NCI-H2029 (cell line): ENCODE results near the gene RBM34.
"Not testable (repeated sequence)": the region's sequence is repeated elsewhere in the genome, so short reads cannot be mapped to it uniquely, and the experiment has no call there.

Experiments
- DNase-seq: peaks from one replicate; lab custom pipeline; 2025; lab: John Stamatoyannopoulos, UW

The RBM34 gene

DNA sequence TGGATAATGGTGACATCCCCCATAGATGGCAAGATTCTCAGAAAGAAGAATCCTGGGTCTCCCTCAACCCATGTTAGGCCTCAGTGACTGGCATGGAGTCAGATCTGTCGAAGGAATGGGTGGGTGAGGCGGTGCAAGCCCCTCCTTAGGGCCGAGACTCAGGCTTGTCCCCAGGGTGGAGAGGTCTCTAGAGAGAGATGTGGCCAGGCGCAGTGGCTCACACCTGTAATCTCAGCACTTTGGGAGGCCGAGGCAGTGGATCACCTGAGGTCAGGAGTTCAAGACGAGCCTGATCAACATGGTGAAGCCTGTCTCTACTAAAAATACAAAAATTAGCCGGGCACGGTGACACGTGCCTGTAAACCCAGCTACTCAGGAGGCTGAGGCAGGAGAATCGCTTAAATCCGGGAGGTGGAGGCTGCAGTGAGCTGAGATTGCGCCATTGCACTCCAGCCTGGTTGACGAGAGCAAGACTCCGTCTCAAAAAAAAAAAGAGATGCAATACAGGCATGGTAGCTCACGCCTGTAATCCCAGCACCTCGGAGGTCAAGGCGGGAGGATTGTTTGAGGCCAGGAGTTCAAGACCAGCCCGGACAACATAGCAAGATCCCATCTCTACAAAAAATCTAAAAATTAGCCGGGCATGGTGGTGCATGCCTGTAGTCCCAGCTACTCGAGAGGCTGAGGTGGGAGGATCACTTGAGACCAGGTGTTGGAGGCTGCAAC, 69.6 kb downstream of the RBM34 start:
- DNase-seq, result not testable (repeated sequence)

DNA sequence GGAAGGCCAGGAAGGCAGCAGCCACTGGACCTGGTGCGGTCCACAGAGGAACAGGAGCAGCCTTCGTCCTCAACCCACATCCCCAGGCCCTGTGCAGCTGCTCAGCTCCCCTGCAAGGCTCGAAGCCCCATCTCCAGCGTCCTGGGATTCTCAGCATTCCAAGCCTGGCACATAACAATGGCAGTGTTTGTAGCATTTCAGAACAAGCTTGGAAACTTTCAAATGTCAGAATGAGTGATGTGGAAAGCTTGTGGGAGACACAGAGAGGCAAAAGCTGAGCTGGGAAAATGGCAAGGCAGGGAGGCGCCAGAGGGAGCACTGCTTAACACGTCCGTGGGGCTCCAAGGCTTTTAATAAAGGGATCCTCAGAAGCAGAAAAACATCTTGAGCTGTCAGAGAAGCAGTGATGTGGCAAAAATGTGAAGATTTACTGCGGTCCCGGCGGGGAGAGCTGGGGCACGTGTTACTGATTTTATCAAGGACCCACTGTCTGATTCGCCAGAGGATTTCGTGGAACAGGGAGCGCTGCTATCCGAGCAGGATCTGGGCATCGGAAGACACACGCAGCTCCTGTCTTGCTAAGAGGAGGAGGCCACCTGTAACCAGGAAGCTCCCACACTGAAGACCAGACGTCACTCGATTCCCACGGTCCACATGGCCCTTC, 70.5 kb downstream of the RBM34 start:
- DNase-seq, result no peak

DNA sequence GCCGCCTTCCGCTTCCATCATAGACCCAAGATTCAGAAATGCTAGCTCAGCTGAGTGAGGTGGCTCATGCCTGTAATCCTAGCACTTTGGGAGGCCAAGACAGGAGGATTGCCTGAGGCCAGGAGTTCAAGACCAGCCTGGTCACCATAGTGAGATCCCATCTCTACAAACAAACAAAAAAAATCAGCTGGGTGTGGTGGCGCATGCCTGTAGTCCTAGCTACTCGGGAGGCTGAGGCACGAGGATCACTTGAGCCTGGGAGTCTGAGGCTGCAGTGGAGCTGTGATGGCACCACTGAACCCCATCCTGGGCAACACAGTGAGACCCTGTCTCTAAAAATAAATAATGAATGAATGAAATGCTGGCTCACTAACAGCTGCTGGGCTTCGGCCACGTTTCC, 72.1 kb downstream of the RBM34 start:
- no peak for DNase-seq

DNA sequence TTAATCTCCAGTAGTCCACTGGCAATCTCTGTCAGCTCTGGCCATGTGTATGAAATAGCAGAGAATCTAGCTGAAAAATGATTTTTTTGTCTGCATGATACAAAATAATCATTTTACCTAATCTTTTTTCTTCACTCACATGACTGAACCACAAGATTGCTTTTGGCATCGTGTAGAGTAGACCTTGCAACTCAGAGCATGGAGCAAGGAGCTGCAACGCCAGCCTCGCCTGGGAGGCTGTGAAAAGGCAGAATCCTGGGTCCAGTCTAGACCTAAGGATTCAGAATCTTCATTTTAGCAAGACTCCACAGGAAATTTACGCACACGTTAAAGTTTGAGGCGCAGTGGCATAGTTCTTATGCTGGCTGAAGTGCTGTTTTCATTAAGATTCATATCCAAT, 72.6 kb downstream of the RBM34 start:
- no peak for DNase-seq

DNA sequence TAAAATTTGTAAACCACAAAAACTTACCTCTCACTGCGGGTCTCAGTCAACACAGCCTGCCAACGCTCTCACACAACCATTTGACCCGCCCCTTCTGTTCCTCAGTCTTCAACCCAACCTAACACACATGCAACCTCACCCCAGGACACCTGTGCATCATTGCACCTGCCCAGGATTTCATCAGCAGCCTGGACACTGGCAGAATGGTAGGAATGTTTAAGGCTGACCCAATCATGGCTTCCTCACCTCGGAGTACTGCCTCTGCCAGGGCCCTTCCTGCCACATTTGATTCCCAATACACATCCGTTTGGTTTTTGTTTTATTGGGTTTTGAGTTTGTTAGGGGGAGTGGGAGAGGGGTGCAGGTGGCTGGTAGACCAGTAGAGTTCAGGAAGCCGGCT, 73.1 kb downstream of the RBM34 start:
- no peak for DNase-seq

DNA sequence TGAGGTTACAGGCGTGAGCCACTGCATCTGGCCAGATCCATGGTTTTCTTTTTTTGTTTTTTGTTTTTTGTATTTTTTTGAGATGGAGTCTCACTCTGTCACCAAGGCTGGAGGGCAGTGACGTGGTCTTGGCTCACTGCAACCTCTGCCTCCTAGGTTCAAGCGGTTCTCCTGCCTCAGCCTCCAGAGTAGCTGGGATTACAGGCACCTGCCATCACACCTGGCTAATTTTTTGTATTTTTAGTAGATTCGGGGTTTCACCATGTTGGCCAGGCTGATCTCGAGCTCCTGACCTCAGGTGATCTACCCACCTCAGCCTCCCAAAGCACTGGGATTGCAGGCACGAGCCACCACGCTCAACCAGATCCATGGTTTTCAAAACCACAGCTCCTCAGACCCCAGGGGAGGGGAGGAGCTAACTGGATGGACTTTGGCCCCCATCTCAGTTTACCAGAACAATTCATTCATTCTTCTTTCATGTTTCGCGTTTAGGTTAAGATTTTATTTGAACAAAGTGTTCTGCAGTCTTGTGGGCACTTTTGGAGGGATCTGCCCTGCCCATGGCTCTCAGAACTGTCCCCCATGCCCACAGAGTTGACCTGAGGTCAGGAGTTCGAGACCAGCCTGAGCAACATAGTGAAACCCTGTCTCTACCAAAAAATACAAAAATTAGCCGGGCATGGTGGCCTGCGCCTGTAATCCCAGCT, 75.5 kb downstream of the RBM34 start:
- not testable (repeated sequence) for DNase-seq
